ENCODE results near the gene EHBP1L1.
A peak's percentile ranks its signal among the peaks of the same experiment; 100 is the strongest.

EHBP1L1 gene

DNA sequence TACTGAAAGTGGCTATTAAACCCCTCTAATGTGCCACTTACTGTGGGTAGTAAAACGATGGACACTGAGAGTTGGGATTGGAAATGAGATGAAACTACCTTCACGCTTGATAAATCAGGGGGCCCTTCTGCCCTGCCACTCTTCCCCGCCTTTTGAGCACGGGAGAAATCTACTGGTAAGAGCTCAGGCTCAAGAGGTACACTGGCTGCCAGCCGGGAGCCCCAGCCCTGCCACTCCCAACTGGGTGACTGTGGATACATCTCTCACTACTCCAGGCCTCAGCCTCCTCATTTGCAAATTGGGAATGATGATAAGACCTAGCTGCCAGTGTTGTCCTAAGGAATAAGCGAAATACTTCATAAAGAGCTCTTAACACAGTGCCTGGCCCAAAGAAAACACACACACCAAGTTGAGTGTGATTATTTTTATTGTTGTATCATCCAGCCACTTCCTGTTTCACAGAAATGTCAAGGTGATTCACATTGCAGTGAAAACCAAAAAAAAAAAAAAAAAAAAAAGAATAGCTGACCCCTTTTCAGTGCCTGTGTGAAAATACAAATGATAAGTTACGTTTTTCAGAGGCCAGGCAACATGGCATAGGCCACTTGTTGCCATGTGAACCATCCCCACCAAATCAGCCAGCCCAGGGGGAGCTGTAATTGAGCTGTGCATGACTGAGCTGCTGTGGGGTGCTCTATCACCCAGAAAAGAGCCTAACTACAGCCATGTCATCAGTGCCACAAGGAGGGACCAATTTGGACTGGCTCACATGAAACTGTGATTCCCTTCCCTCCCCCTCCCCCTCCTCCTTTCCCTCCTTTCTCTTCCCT, 10.0 kb upstream of the EHBP1L1 start:
- peak overlapping the region; percentile 94 to 97 for H3K27ac Mint-ChIP-seq
- H3K4me1 Mint-ChIP-seq = peaks cover 72% of the 10 kb centered on the region
- no peaks in the 10 kb centered on the region for H3K9me3 Mint-ChIP-seq
- H3K27me3 Mint-ChIP-seq = no peaks in the 10 kb centered on the region
- ATAC-seq (peak; percentile 2), DNase-seq (peak in 1 of 2 donors; percentile 51)
- H3K4me3 Mint-ChIP-seq = peak overlapping the region; percentile 78 to 80

DNA sequence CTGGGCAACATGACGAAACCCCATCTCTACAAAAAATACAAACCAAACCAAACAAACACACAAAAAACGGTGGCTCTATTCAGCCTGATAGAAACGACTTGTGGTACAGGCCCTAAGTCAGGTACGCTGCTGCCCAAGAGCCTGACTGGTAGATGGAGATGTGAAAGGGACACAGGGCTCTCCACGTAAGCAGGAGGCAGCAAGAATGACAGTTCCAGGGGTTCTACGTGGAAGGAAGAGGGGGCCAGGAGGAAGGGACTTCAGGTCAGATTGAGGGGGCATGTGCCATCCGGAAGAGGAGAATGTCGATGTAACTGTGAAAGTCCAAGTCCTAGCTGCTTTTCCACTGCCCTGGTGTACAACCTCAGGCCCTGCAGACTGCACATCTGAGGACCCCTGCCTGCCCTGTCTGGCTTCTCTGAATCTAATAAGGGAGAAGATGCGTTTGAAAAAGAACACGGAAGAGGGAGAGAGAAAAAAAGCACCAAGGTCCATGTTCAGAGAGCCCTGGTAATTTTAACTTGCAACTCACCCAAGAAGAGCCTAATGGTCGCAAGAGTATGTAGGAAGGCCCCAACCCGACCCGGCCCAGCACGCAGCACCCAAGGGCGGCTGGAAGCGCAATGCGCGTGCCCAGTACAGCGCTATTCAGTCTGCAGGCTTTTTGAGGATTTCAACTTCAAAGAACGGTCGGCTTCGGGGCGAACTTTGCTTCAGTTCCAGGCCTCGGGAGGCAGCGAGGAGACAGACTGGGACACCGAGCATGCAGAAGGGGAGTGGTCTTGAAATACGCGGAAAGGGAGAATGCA, 6.5 kb upstream of the EHBP1L1 start:
- peaks cover 84% of the 10 kb centered on the region for H3K4me1 Mint-ChIP-seq
- DNase-seq (no peak), ATAC-seq (peak; percentile 46)
- peak overlapping the region; percentile 95 to 96 for H3K27ac Mint-ChIP-seq
- H3K9me3 Mint-ChIP-seq = no peaks in the 10 kb centered on the region
- no peaks in the 10 kb centered on the region for H3K27me3 Mint-ChIP-seq
- peak overlapping the region; percentile 91 to 100 for H3K4me3 Mint-ChIP-seq

DNA sequence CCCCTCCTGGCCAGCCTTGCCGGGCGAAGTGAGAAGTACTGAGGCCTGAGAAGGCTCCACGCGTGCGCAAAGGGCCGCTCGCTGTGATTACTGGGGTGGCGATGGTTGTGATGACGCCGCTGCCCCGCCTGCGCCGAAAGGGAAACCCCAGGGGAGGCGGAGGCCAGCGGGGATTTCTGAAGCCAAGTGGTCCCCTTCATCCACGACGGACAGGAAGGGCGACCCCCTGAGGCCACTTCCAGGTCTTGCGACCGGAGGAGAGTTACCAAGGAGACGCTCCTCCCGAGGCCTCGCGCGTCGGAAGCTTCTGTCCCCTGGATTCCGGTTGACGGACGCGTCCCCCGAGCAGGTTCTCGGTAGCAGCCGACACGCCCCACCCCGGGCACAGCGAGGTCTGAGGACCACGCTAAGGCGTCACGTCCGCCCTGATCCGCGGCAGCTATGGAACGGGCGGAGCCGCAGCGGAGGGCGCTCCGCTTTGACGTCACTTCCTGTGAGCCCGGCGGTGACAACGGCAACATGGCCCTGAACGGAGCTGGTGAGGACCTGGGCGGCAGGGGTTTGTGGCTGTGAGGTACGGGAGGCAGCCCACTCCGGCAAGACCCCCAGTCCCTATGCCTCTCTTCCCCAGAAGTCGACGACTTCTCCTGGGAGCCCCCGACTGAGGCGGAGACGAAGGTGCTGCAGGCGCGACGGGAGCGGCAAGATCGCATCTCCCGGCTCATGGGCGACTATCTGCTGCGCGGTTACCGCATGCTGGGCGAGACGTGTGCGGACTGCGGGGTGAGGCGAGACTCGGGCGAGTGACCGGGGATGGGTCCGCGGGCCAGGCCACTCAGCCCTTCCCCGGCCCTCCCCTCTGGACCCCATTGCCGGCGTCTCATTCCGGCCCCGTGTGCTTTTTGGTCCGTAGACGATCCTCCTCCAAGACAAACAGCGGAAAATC, 5.6 kb upstream of the EHBP1L1 start, which contains the start of gene ZNRD2:
TSS of gene ZNRD2 (plus strand) at position 505 of the 946 bp plus-strand sequence. CDS start at position 520, 15 bp downstream.
- DNase-seq = peak; percentile 99 to 100
- ATAC-seq = peak; percentile 83
- peaks cover 83% of the 10 kb centered on the region for H3K4me1 Mint-ChIP-seq
- H3K4me3 Mint-ChIP-seq = peak within 1 kb of the TSS; percentile 91 to 100
- peak within 1 kb of the TSS; percentile 96 to 97 for H3K27ac Mint-ChIP-seq
- H3K27me3 Mint-ChIP-seq = no peaks in the 10 kb centered on the region
- H3K9me3 Mint-ChIP-seq = no peaks in the 10 kb centered on the region

- ATAC-seq (no peak), DNase-seq (no peak)
- no peaks in the 10 kb centered on the region for H3K27me3 Mint-ChIP-seq
- peak overlapping the region; percentile 91 to 100 for H3K4me3 Mint-ChIP-seq
- no peaks in the 10 kb centered on the region for H3K9me3 Mint-ChIP-seq
- H3K4me1 Mint-ChIP-seq = peaks cover 77% of the 10 kb centered on the region
- H3K27ac Mint-ChIP-seq = no peak overlapping the region
These were observed 4.4 kb upstream of the EHBP1L1 start for GRCh38 chr11:65571420-65571819.

DNA sequence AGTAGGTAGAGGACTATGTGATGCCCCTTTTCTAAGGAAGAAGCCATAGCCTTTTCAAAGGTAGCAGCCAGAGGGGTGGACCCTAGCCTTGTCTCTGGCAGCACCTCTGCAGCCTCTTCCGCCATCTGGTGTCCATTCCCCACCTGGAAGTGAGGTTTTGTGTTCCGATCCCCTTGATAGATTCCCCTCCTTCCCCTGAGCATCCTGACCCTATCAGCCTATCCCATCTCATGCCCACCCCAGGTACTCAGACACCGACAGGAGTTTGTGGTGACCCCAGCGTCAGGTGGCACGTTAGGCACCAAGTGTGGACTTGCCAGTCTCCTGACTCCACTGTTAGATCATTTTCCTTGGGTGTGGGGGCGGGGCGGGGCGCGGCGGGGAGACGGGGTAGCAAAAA, 3.9 kb upstream of the EHBP1L1 start:
- Mint-ChIP-seq H3K27me3 (no peaks in the 10 kb centered on the region), H3K27ac (peak overlapping the region; percentile 89 to 93), H3K9me3 (no peaks in the 10 kb centered on the region), H3K4me1 (peaks cover 77% of the 10 kb centered on the region), H3K4me3 (peak overlapping the region; percentile 91 to 100)
- DNase-seq (no peak), ATAC-seq (no peak)

DNA sequence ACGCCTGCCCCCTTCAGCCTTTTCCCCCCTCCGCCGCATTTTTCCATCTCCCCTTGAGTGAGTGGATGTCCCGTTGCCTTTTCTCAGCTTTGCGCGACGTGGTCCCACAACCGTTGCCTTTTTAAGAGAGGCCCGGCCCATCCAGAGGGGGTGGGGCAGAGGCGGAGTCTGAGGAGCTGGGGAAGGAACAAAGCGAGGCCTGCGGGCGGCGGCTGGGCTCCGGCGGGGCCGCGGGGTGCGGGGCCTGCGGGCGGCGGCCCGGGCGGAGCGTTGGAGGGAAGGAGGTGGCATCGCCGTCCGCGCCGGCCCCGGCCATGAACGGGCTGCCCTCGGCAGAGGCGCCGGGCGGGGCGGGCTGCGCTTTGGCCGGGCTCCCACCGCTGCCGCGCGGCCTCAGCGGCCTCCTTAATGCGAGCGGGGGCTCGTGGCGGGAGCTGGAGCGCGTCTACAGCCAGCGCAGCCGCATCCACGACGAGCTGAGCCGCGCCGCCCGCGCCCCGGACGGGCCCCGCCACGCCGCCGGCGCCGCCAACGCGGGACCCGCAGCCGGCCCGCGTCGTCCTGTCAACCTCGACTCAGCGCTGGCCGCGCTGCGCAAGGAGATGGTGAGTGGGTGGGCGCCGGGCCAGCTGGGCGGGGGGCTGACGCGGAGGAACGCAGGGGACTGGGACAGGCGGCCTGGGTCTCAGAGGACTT, 3.3 kb upstream of the EHBP1L1 start, which contains the start of gene FAM89B:
TSS of gene FAM89B (plus strand) at position 183 of the 696 bp plus-strand sequence. CDS start at position 315, 132 bp downstream.
- Mint-ChIP-seq H3K4me3 (peak within 1 kb of the TSS; percentile 91 to 100), H3K27me3 (no peaks in the 10 kb centered on the region), H3K4me1 (peaks cover 77% of the 10 kb centered on the region), H3K9me3 (no peaks in the 10 kb centered on the region), H3K27ac (peak within 1 kb of the TSS; percentile 91 to 93)
- ATAC-seq = no peak
- peak; percentile 83 to 85 for DNase-seq

DNA sequence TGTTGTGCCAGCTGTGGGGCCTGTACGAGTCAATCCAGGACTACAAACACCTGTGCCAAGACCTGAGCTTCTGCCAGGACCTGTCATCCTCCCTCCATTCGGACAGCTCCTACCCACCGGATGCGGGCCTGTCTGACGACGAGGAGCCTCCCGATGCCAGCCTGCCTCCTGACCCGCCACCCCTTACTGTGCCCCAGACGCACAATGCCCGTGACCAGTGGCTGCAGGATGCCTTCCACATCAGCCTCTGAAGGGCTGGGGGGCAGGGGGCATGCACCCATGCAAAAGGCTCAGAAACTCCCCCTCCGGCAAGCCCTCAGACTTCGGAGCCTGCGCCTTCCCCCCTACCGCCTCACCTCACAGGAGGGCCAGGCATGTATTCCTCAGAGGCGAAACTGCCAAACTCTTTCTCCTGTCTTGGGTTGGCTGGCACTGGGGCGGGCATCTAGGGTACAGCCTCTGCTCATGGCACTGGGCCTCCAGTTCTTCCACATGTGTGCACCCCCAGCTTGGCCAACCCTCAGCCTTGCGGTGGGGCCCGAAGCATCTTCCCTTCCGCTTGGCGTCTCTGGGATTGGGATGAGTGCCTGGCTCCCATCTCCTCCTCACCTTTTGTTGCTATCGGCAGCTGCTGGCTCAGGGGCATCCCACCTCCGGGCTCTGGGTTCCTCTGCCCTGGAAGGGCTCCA, 2.3 kb upstream of the EHBP1L1 start:
- no peaks in the 10 kb centered on the region for H3K9me3 Mint-ChIP-seq
- peak in 1 of 2 donors; percentile 44 for DNase-seq
- no peaks in the 10 kb centered on the region for H3K27me3 Mint-ChIP-seq
- H3K27ac Mint-ChIP-seq = peak overlapping the region; percentile 90 to 92
- no peak for ATAC-seq
- peak overlapping the region; percentile 90 to 91 for H3K4me3 Mint-ChIP-seq
- peaks cover 77% of the 10 kb centered on the region for H3K4me1 Mint-ChIP-seq

GRCh38 chr11:65574109-65574810, 1.6 kb upstream of the EHBP1L1 start:
- peak; percentile 53 for ATAC-seq
- Mint-ChIP-seq H3K4me1 (peaks cover 78% of the 10 kb centered on the region), H3K9me3 (no peaks in the 10 kb centered on the region), H3K27me3 (no peaks in the 10 kb centered on the region), H3K4me3 (peak overlapping the region; percentile 90 to 91), H3K27ac (peak overlapping the region; percentile 92 to 97)
- DNase-seq = peak; percentile 93 to 97

- H3K27me3 Mint-ChIP-seq = no peaks in the 10 kb centered on the region
- DNase-seq (no peak), ATAC-seq (peak; percentile 33)
- no peaks in the 10 kb centered on the region for H3K9me3 Mint-ChIP-seq
- H3K4me1 Mint-ChIP-seq = peaks cover 82% of the 10 kb centered on the region
- H3K4me3 Mint-ChIP-seq = peak overlapping the region; percentile 90 to 91
- H3K27ac Mint-ChIP-seq = peak overlapping the region; percentile 91 to 97
These were observed 864 bp upstream of the EHBP1L1 start for GRCh38 chr11:65574811-65575567.

DNA sequence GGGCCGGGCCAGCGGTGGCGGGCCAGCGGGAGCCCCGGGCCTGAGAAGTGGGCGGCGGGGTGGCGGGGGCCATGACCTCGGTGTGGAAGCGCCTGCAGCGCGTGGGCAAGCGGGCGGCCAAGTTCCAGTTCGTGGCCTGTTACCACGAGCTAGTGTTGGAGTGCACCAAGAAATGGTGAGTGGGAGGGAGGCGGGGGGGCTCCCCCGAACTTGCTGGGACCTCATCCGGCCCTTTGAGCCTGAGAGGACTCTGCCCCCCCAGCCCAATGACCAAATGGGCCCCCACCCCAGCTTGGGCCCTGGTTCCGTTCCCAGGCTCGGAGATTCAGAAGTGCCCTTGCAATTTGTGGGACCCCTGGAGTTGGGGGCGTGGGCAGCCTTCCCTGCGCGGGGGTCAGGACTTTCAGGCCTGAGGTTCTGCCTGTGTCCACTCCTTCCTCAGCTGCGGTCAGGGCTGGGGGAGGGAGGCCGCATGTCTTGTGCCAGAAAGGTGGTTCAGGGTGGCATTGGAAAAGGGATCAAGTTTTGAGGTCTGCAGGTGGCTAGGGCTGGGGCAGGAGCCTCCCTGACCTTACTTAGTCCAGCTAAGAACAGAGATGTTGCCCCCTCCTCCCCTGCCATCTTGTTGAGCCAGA, 496 bp downstream of the EHBP1L1 start:
- peak overlapping the region; percentile 87 to 92 for H3K4me3 Mint-ChIP-seq
- peak overlapping the region; percentile 76 to 90 for H3K27ac Mint-ChIP-seq
- no peaks in the 10 kb centered on the region for H3K9me3 Mint-ChIP-seq
- peaks cover 75% of the 10 kb centered on the region for H3K4me1 Mint-ChIP-seq
- DNase-seq (no peak), ATAC-seq (peak; percentile 0)
- no peaks in the 10 kb centered on the region for H3K27me3 Mint-ChIP-seq

DNA sequence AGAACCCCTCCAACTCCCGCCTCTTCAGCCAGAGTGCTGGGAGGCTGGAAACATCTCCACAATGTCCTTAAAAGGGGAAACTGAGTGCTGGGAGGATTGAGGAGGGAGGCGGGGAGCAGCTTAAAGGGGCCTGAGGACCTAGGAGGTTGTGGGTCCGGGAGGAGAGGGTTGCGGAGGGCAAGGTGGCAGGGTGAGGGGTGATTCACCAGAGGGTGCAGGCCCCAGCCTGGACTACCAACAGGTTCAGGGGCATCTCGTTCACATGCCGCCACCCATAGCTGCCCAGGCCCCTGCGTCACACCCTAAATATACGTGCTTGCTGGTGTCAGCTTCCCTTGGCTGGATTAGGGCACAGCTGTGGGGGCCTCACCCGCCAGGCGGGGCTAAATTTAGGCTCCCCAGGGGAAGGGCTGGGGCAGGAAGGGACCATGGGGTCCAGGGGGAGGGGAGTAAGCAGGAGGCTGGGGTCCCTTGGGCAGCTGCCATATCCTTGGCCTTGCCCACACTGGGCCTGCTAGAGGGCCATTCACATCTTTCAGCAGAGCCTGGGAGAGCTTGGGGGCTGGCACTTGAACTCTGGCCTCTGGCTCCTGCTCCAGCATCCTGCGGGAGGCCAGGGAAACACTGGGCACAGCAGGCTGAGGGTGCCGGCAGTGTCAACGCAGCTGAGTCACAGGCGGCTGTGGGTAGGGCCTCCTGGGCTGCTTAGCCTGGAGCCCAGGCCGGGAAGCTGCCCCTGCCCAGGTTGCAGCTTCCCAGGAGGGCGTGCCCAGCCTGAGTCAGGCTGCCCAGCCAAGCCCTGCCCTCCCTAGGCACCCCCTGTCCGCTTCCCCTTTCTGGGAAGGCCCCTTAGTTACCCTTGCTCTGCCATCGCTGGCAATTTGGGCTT, 1.3 kb downstream of the EHBP1L1 start:
- no peaks in the 10 kb centered on the region for H3K9me3 Mint-ChIP-seq
- H3K27me3 Mint-ChIP-seq = no peaks in the 10 kb centered on the region
- peak overlapping the region; percentile 87 to 92 for H3K4me3 Mint-ChIP-seq
- peak overlapping the region; percentile 76 to 90 for H3K27ac Mint-ChIP-seq
- DNase-seq = no peak
- ATAC-seq = no peak
- H3K4me1 Mint-ChIP-seq = peaks cover 70% of the 10 kb centered on the region

GRCh38 chr11:65577756-65578109, 1.9 kb downstream of the EHBP1L1 start:
- peaks cover 72% of the 10 kb centered on the region for H3K4me1 Mint-ChIP-seq

More at GRCh38 chr11:65577756-65578109, 1.9 kb downstream of the EHBP1L1 start:
- H3K4me3 Mint-ChIP-seq = peak overlapping the region; percentile 44 to 92
- no peak for ATAC-seq
- no peaks in the 10 kb centered on the region for H3K27me3 Mint-ChIP-seq
- peak overlapping the region; percentile 22 to 68 for H3K27ac Mint-ChIP-seq
- DNase-seq = no peak
- no peaks in the 10 kb centered on the region for H3K9me3 Mint-ChIP-seq

All from stimulated activated naive CD8-positive, alpha-beta T cell treated with anti-CD3 and anti-CD28 coated beads, Interleukin-15, amount 100 ng/mL, for 72 hours (primary cell).